Measurements from ENCODE around the gene ZNF784. TPM values are rescaled to one million over a fixed set of nuclear protein-coding genes. Genes with fewer than 3 reads are reported as not detected.

The ZNF784 gene
- polyA plus RNA-seq, 2 of the 4 experiments (the other 2 are of a cell fraction), result 3.5 to 6.6 TPM

Other genes starting within 250 kb of the ZNF784 start
- 0.58 and 1.1 TPM in 2 replicates for gene TMEM190, start 247.7 kb downstream of the ZNF784 start, polyA plus RNA-seq (2011; rRNA removed)
- gene TMEM190, start 247.7 kb downstream of the ZNF784 start, polyA plus RNA-seq (2017; fragmentation: RNase III; extraction: RNeasy Plus Mini Kit Qiagen cat#74134 plus additional on column Dnase treatment), result 1.2 to 1.9 TPM (median 1.7 TPM) in 3 replicates
- gene TMEM238, start 240.3 kb downstream of the ZNF784 start, polyA plus RNA-seq (2011; rRNA removed), result 0.37 and 0.70 TPM in 2 replicates
- 2.5 to 3.6 TPM (median 2.7 TPM) in 3 replicates for gene TMEM238, start 240.3 kb downstream of the ZNF784 start, polyA plus RNA-seq (2017; fragmentation: RNase III; extraction: RNeasy Plus Mini Kit Qiagen cat#74134 plus additional on column Dnase treatment)
- 329 and 351 TPM in 2 replicates for gene RPL28, start 238.6 kb downstream of the ZNF784 start, polyA plus RNA-seq (2011; rRNA removed)
- 2,012 to 2,083 TPM (median 2,037 TPM) in 3 replicates for gene RPL28, start 238.6 kb downstream of the ZNF784 start, polyA plus RNA-seq (2017; fragmentation: RNase III; extraction: RNeasy Plus Mini Kit Qiagen cat#74134 plus additional on column Dnase treatment)
- gene UBE2S, start 216.8 kb downstream of the ZNF784 start, polyA plus RNA-seq (2011; rRNA removed), result 139 and 153 TPM in 2 replicates
- gene UBE2S, start 216.8 kb downstream of the ZNF784 start, polyA plus RNA-seq (2017; fragmentation: RNase III; extraction: RNeasy Plus Mini Kit Qiagen cat#74134 plus additional on column Dnase treatment), result 267 to 300 TPM (median 295 TPM) in 3 replicates
- gene SHISA7, start 181.3 kb downstream of the ZNF784 start, polyA plus RNA-seq (2011; rRNA removed), result 0.03 TPM in 1 of 2 replicates, not detected in the other
- 0.01 TPM in 1 of 3 replicates, not detected in the others for gene SHISA7, start 181.3 kb downstream of the ZNF784 start, polyA plus RNA-seq (2017; fragmentation: RNase III; extraction: RNeasy Plus Mini Kit Qiagen cat#74134 plus additional on column Dnase treatment)
- 45.3 and 51.5 TPM in 2 replicates for gene ISOC2, start 162.9 kb downstream of the ZNF784 start, polyA plus RNA-seq (2011; rRNA removed)
- gene ISOC2, start 162.9 kb downstream of the ZNF784 start, polyA plus RNA-seq (2017; fragmentation: RNase III; extraction: RNeasy Plus Mini Kit Qiagen cat#74134 plus additional on column Dnase treatment), result 52.7 to 57.8 TPM (median 54.1 TPM) in 3 replicates
- gene C19orf85, start 159.8 kb downstream of the ZNF784 start, polyA plus RNA-seq (2011; rRNA removed), result not detected in 2 replicates
- not detected in 3 replicates for gene C19orf85, start 159.8 kb downstream of the ZNF784 start, polyA plus RNA-seq (2017; fragmentation: RNase III; extraction: RNeasy Plus Mini Kit Qiagen cat#74134 plus additional on column Dnase treatment)
- 0.32 and 0.48 TPM in 2 replicates for gene ZNF628, start 147.9 kb downstream of the ZNF784 start, polyA plus RNA-seq (2011; rRNA removed)
- 4.7 to 5.9 TPM (median 5.7 TPM) in 3 replicates for gene ZNF628, start 147.9 kb downstream of the ZNF784 start, polyA plus RNA-seq (2017; fragmentation: RNase III; extraction: RNeasy Plus Mini Kit Qiagen cat#74134 plus additional on column Dnase treatment)
- gene NAT14, start 139.4 kb downstream of the ZNF784 start, polyA plus RNA-seq (2011; rRNA removed), result 16.8 and 21.0 TPM in 2 replicates
- 46.5 to 57.4 TPM (median 50.3 TPM) in 3 replicates for gene NAT14, start 139.4 kb downstream of the ZNF784 start, polyA plus RNA-seq (2017; fragmentation: RNase III; extraction: RNeasy Plus Mini Kit Qiagen cat#74134 plus additional on column Dnase treatment)
- gene SSC5D, start 136.1 kb downstream of the ZNF784 start, polyA plus RNA-seq (2011; rRNA removed), result 0.19 and 0.22 TPM in 2 replicates
- gene SSC5D, start 136.1 kb downstream of the ZNF784 start, polyA plus RNA-seq (2017; fragmentation: RNase III; extraction: RNeasy Plus Mini Kit Qiagen cat#74134 plus additional on column Dnase treatment), result 0.96 to 2.0 TPM (median 1.5 TPM) in 3 replicates
- 0.65 and 0.89 TPM in 2 replicates for gene SBK2, start 87.4 kb downstream of the ZNF784 start, polyA plus RNA-seq (2011; rRNA removed)
- gene SBK2, start 87.4 kb downstream of the ZNF784 start, polyA plus RNA-seq (2017; fragmentation: RNase III; extraction: RNeasy Plus Mini Kit Qiagen cat#74134 plus additional on column Dnase treatment), result 1.1 to 1.6 TPM (median 1.2 TPM) in 3 replicates
- gene SBK3, start 79.0 kb downstream of the ZNF784 start, polyA plus RNA-seq (2011; rRNA removed), result 0.89 and 1.1 TPM in 2 replicates
- 0.92 to 1.2 TPM (median 1.1 TPM) in 3 replicates for gene SBK3, start 79.0 kb downstream of the ZNF784 start, polyA plus RNA-seq (2017; fragmentation: RNase III; extraction: RNeasy Plus Mini Kit Qiagen cat#74134 plus additional on column Dnase treatment)
- gene ZNF579, start 43.7 kb downstream of the ZNF784 start, polyA plus RNA-seq (2011; rRNA removed), result 4.2 and 6.5 TPM in 2 replicates
- 16.2 to 17.0 TPM (median 16.2 TPM) in 3 replicates for gene ZNF579, start 43.7 kb downstream of the ZNF784 start, polyA plus RNA-seq (2017; fragmentation: RNase III; extraction: RNeasy Plus Mini Kit Qiagen cat#74134 plus additional on column Dnase treatment)
- 10.3 and 10.4 TPM in 2 replicates for gene FIZ1, start 25.0 kb downstream of the ZNF784 start, polyA plus RNA-seq (2011; rRNA removed)
- gene FIZ1, start 25.0 kb downstream of the ZNF784 start, polyA plus RNA-seq (2017; fragmentation: RNase III; extraction: RNeasy Plus Mini Kit Qiagen cat#74134 plus additional on column Dnase treatment), result 15.7 to 18.0 TPM (median 16.9 TPM) in 3 replicates
- gene ZNF524, start 24.3 kb downstream of the ZNF784 start, polyA plus RNA-seq (2011; rRNA removed), result 5.0 and 6.4 TPM in 2 replicates
- gene ZNF524, start 24.3 kb downstream of the ZNF784 start, polyA plus RNA-seq (2017; fragmentation: RNase III; extraction: RNeasy Plus Mini Kit Qiagen cat#74134 plus additional on column Dnase treatment), result 9.3 to 9.7 TPM (median 9.7 TPM) in 3 replicates
- 2.1 and 2.2 TPM in 2 replicates for gene ZNF865, start 18.9 kb downstream of the ZNF784 start, polyA plus RNA-seq (2011; rRNA removed)
- 7.1 to 7.9 TPM (median 7.8 TPM) in 3 replicates for gene ZNF865, start 18.9 kb downstream of the ZNF784 start, polyA plus RNA-seq (2017; fragmentation: RNase III; extraction: RNeasy Plus Mini Kit Qiagen cat#74134 plus additional on column Dnase treatment)
- gene ZNF580, start 16.4 kb upstream of the ZNF784 start, polyA plus RNA-seq (2011; rRNA removed), result 9.2 and 15.2 TPM in 2 replicates
- 40.5 to 57.0 TPM (median 52.8 TPM) in 3 replicates for gene ZNF580, start 16.4 kb upstream of the ZNF784 start, polyA plus RNA-seq (2017; fragmentation: RNase III; extraction: RNeasy Plus Mini Kit Qiagen cat#74134 plus additional on column Dnase treatment)
- 13.9 and 17.1 TPM in 2 replicates for gene ZNF581, start 19.1 kb upstream of the ZNF784 start, polyA plus RNA-seq (2011; rRNA removed)
- gene ZNF581, start 19.1 kb upstream of the ZNF784 start, polyA plus RNA-seq (2017; fragmentation: RNase III; extraction: RNeasy Plus Mini Kit Qiagen cat#74134 plus additional on column Dnase treatment), result 24.3 to 25.6 TPM (median 24.9 TPM) in 3 replicates
- 5.2 and 5.5 TPM in 2 replicates for gene CCDC106, start 23.6 kb upstream of the ZNF784 start, polyA plus RNA-seq (2011; rRNA removed)
- gene CCDC106, start 23.6 kb upstream of the ZNF784 start, polyA plus RNA-seq (2017; fragmentation: RNase III; extraction: RNeasy Plus Mini Kit Qiagen cat#74134 plus additional on column Dnase treatment), result 15.7 to 17.6 TPM (median 17.4 TPM) in 3 replicates
- gene U2AF2, start 30.5 kb upstream of the ZNF784 start, polyA plus RNA-seq (2011; rRNA removed), result 147 and 157 TPM in 2 replicates
- gene U2AF2, start 30.5 kb upstream of the ZNF784 start, polyA plus RNA-seq (2017; fragmentation: RNase III; extraction: RNeasy Plus Mini Kit Qiagen cat#74134 plus additional on column Dnase treatment), result 280 to 302 TPM (median 293 TPM) in 3 replicates
- 28.0 and 43.7 TPM in 2 replicates for gene EPN1, start 50.7 kb upstream of the ZNF784 start, polyA plus RNA-seq (2011; rRNA removed)
- gene EPN1, start 50.7 kb upstream of the ZNF784 start, polyA plus RNA-seq (2017; fragmentation: RNase III; extraction: RNeasy Plus Mini Kit Qiagen cat#74134 plus additional on column Dnase treatment), result 129 to 139 TPM (median 139 TPM) in 3 replicates
- gene NLRP9, start 113.8 kb upstream of the ZNF784 start, polyA plus RNA-seq (2011; rRNA removed), result not detected in 2 replicates
- not detected in 3 replicates for gene NLRP9, start 113.8 kb upstream of the ZNF784 start, polyA plus RNA-seq (2017; fragmentation: RNase III; extraction: RNeasy Plus Mini Kit Qiagen cat#74134 plus additional on column Dnase treatment)
- gene RFPL4A, start 134.5 kb upstream of the ZNF784 start, polyA plus RNA-seq (2011; rRNA removed), result 0.06 and 0.24 TPM in 2 replicates
- not detected in 3 replicates for gene RFPL4A, start 134.5 kb upstream of the ZNF784 start, polyA plus RNA-seq (2017; fragmentation: RNase III; extraction: RNeasy Plus Mini Kit Qiagen cat#74134 plus additional on column Dnase treatment)
- not detected in 2 replicates for gene RFPL4AL1, start 144.6 kb upstream of the ZNF784 start, polyA plus RNA-seq (2011; rRNA removed)
- gene RFPL4AL1, start 144.6 kb upstream of the ZNF784 start, polyA plus RNA-seq (2017; fragmentation: RNase III; extraction: RNeasy Plus Mini Kit Qiagen cat#74134 plus additional on column Dnase treatment), result not detected in 3 replicates
- 0.06 and 0.13 TPM in 2 replicates for gene NLRP11, start 207.4 kb upstream of the ZNF784 start, polyA plus RNA-seq (2011; rRNA removed)
- 0.03 TPM in 2 of 3 replicates, not detected in the other for gene NLRP11, start 207.4 kb upstream of the ZNF784 start, polyA plus RNA-seq (2017; fragmentation: RNase III; extraction: RNeasy Plus Mini Kit Qiagen cat#74134 plus additional on column Dnase treatment)
- gene NLRP4, start 212.0 kb upstream of the ZNF784 start, polyA plus RNA-seq (2011; rRNA removed), result 0.09 and 0.10 TPM in 2 replicates
- 0.04 TPM in 1 of 3 replicates, not detected in the others for gene NLRP4, start 212.0 kb upstream of the ZNF784 start, polyA plus RNA-seq (2017; fragmentation: RNase III; extraction: RNeasy Plus Mini Kit Qiagen cat#74134 plus additional on column Dnase treatment)

Data from A549 (cell line).